Neural cell (in vitro differentiated cells): ENCODE results near the gene PARK7. TPM values are rescaled to one million over a fixed set of nuclear protein-coding genes. Genes with fewer than 3 reads are reported as not detected.

ENCODE experiments used
- H2AFZ ChIP-seq: fragments of 200-600, 300-800 bp; sonication (generic), shearing (Covaris generic); 2 replicates; pipeline ENCODE4 v1.6.0; 2014; ENCODE audit warnings: low read depth, mild to moderate bottlenecking, antibody characterized with exemption, low read length, moderate library complexity
- H3F3A ChIP-seq: fragments of 200-600 bp; shearing (Covaris generic); 2 replicates; pipeline ENCODE4 v1.6.1; 2016; ENCODE audit warnings: mild to moderate bottlenecking, moderate library complexity, mixed read lengths, antibody characterized with exemption, low read length; ENCODE audit not compliant: insufficient read depth, poor library complexity, severe bottlenecking
- H3K27ac ChIP-seq: fragments of 200-600, 300-800 bp; sonication (generic), shearing (Covaris generic); 2 replicates; pipeline ENCODE4 v1.5.1; 2014; ENCODE audit warnings: mild to moderate bottlenecking, low read length, moderate library complexity
- H3K27me3 ChIP-seq: fragments of 300-800, 200-600 bp; sonication (generic), shearing (Covaris generic); 2 replicates; pipeline ENCODE4 v1.6.0; 2014; ENCODE audit warnings: mild to moderate bottlenecking, low read depth, low read length, moderate library complexity; ENCODE audit not compliant: insufficient read depth
- H3K36me3 ChIP-seq: fragments of 300-800, 200-600 bp; sonication (generic), shearing (Covaris generic); 2 replicates; pipeline ENCODE4 v1.5.1; 2014; ENCODE audit warnings: mild to moderate bottlenecking, antibody characterized with exemption, low read length, moderate library complexity; ENCODE audit not compliant: insufficient read depth
- H3K4me2 ChIP-seq: fragments of 300-800, 200-600 bp; sonication (generic), shearing (Covaris generic); 2 replicates; pipeline ENCODE4 v1.6.0; 2014; ENCODE audit warnings: mild to moderate bottlenecking, low read length
- H3K4me3 ChIP-seq: fragments of 300-800, 200-600 bp; sonication (generic), shearing (Covaris generic); 2 replicates; pipeline ENCODE4 v1.5.1; 2014; ENCODE audit warnings: mild to moderate bottlenecking, low read length, moderate library complexity
- H3K79me2 ChIP-seq: fragments of 200-600 bp; shearing (Covaris generic); replicated peaks from 2 replicates; pipeline ENCODE4 v1.6.0; 2014; ENCODE audit warnings: mild to moderate bottlenecking, low read length, moderate library complexity; ENCODE audit not compliant: insufficient read depth
- H3K9ac ChIP-seq: fragments of 300-800, 200-600 bp; sonication (generic), shearing (Covaris generic); 2 replicates; pipeline ENCODE4 v1.6.1; 2016; ENCODE audit warnings: mild to moderate bottlenecking, low read length, mixed read lengths
- H3K9me2 ChIP-seq: fragments of 200-600 bp; shearing (Covaris generic); 2 replicates; pipeline ENCODE4 v1.6.1; 2016; ENCODE audit warnings: mild to moderate bottlenecking, low read length, mixed read lengths; ENCODE audit not compliant: insufficient read depth
- H3K9me3 ChIP-seq: fragments of 200-600, 300-800 bp; sonication (generic), shearing (Covaris generic); 2 replicates; pipeline ENCODE4 v1.6.1; 2016; ENCODE audit warnings: mild to moderate bottlenecking, mixed run types, low read length, moderate library complexity, mixed read lengths
- H4K20me1 ChIP-seq: fragments of 200-600 bp; shearing (Covaris generic); 2 replicates; pipeline ENCODE4 v1.6.1; 2016; ENCODE audit warnings: mild to moderate bottlenecking, mixed run types; ENCODE audit not compliant: insufficient read depth
- CTCF ChIP-seq: fragments of 450-650 bp; IDR thresholded peaks from 2 replicates; pipeline ENCODE4 v1.5.1; 2014; ENCODE audit warnings: antibody characterized with exemption, mild to moderate bottlenecking, moderate library complexity; ENCODE audit not compliant: poor library complexity, severe bottlenecking
- EP300 ChIP-seq: fragments of 450-650 bp; conservative IDR thresholded peaks from 2 replicates; pipeline ENCODE4 v1.6.1; 2014; ENCODE audit warnings: antibody characterized with exemption, mild to moderate bottlenecking, moderate library complexity; ENCODE audit not compliant: poor library complexity, severe bottlenecking
- EZH2 ChIP-seq: fragments of 200-600, 300-800 bp; shearing (Covaris generic), sonication (generic); IDR thresholded peaks from 2 replicates; pipeline ENCODE4 v1.6.1; 2014; ENCODE audit warnings: antibody characterized with exemption, low read length, borderline replicate concordance, mild to moderate bottlenecking; ENCODE audit not compliant: insufficient read depth, poor library complexity, severe bottlenecking
- MXI1 ChIP-seq: fragments of 450-650 bp; conservative IDR thresholded peaks from 2 replicates; pipeline ENCODE4 v1.6.1; 2014; ENCODE audit warnings: antibody characterized with exemption, mild to moderate bottlenecking; ENCODE audit not compliant: poor library complexity, severe bottlenecking
- POLR2AphosphoS5 ChIP-seq: IDR thresholded peaks from 2 replicates; pipeline ENCODE4 v1.6.1; 2012
- RAD21 ChIP-seq: fragments of 450-650 bp; conservative IDR thresholded peaks from 2 replicates; pipeline ENCODE4 v1.6.1; 2014; ENCODE audit warnings: antibody characterized with exemption, mild to moderate bottlenecking, moderate library complexity
- REST ChIP-seq: IDR thresholded peaks from 2 replicates; pipeline ENCODE4 v1.6.1; 2012; ENCODE audit warnings: borderline replicate concordance
- SMC3 ChIP-seq: fragments of 450-650 bp; conservative IDR thresholded peaks from 2 replicates; pipeline ENCODE4 v1.6.1; 2014; ENCODE audit warnings: antibody characterized with exemption, mild to moderate bottlenecking, moderate library complexity; ENCODE audit not compliant: poor library complexity
- TAF1 ChIP-seq: IDR thresholded peaks from 2 replicates; pipeline ENCODE4 v1.6.1; 2012; ENCODE audit warnings: low read depth
- polyA plus RNA-seq: library from polyadenylated mRNA; depleted of rRNA; stranded (reverse); fragments of >200 nt; gene quantifications from 2 replicates; pipeline ENCODE4 v1.2.3, GENCODE V29; 2014

The PARK7 gene
- polyA plus RNA-seq, 1 donor from 2014 or later = 378 TPM

DNA sequence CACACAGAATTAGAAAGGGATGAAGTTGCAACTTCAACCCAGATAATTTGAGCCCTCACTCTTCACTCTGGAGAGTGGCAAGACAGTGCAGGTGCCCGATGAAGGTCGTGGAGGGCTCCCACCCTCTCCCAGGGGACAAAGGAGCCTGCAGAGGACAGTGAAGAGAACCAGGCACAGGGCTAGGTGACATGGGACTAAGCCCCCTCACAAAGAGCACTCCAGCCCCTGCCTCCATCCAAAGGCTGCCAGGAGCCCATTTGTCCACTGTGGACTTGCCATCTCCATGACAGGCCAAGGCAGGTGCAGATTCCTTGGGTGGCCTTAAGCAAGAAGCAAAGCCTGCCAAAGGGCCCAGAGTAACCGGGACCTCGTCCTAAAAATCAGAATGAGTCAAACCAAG is 49.5 kb downstream of the PARK7 start:
- Histone ChIP-seq H3K9me3 (no peaks in the 10 kb centered on the region), H3K4me3 (no peak overlapping the region), H3K4me2 (no peak overlapping the region), H3K9ac (no peak overlapping the region), H3K9me2 (no peaks in the 10 kb centered on the region), H3K36me3 (no peaks in the 10 kb centered on the region), H3K79me2 (peaks cover 17% of the 10 kb centered on the region), H3F3A (no peaks in the 10 kb centered on the region), H2AFZ (no peak overlapping the region), H3K27ac (no peak overlapping the region), H4K20me1 (no peaks in the 10 kb centered on the region), H3K27me3 (no peaks in the 10 kb centered on the region)
- TF ChIP-seq REST = no peak
- TF ChIP-seq POLR2AphosphoS5 = no peak
- TF ChIP-seq EZH2 = no peak
- no peak for TF ChIP-seq EP300
- no peak for TF ChIP-seq CTCF
- no peak for TF ChIP-seq SMC3
- TF ChIP-seq TAF1 = no peak
- TF ChIP-seq RAD21 = no peak

GRCh38 chr1:8011923-8012858 is 50.7 kb downstream of the PARK7 start:
- no peaks in the 10 kb centered on the region for H3K36me3 ChIP-seq
- no peaks in the 10 kb centered on the region for H3K9me3 ChIP-seq
- no peaks in the 10 kb centered on the region for H3F3A ChIP-seq
- H4K20me1 ChIP-seq = no peaks in the 10 kb centered on the region
- H3K4me2 ChIP-seq = no peak overlapping the region
- no peaks in the 10 kb centered on the region for H3K27me3 ChIP-seq
- H3K27ac ChIP-seq = no peak overlapping the region
- H3K9me2 ChIP-seq = no peaks in the 10 kb centered on the region
- H3K4me3 ChIP-seq = no peak overlapping the region
- H2AFZ ChIP-seq = no peak overlapping the region
- H3K9ac ChIP-seq = no peak overlapping the region
- H3K79me2 ChIP-seq = peaks cover 29% of the 10 kb centered on the region
- TF ChIP-seq EP300 (no peak), SMC3 (no peak), TAF1 (no peak), MXI1 (no peak), EZH2 (no peak), RAD21 (no peak), POLR2AphosphoS5 (no peak), REST (no peak), CTCF (no peak)
